Body of pancreas (tissue), 4 donors: ENCODE results near the gene U2AF2. TPM values are rescaled to one million over a fixed set of nuclear protein-coding genes. Genes with fewer than 3 reads are reported as not detected.

ENCODE experiments used
- ATAC-seq: fragments of 150-250 bp; one replicate; pipeline ENCODE4 v1.9.1; 2016
- DNase-seq, 4 donors: peaks; one replicate each; pipeline ENCODE4 v3.0.0-alpha.2; 2019
- H3K27ac ChIP-seq, 4 donors: fragments of 200-600 bp; sonication (generic); 1 replicate in 3 of 4; 2 replicates in 1 of 4; pipeline versions ENCODE4 v1.5.1 to v1.6.1; 2016 to 2019; ENCODE audit warnings: mild to moderate bottlenecking in 1 of 4, mixed read lengths in 1 of 4, moderate library complexity in 1 of 4
- H3K27me3 ChIP-seq, 2 donors: fragments of 200-600 bp; sonication (generic); one replicate each; pipeline ENCODE4 v1.6.0; 2016; ENCODE audit warnings: mild to moderate bottlenecking in 1 of 2
- H3K36me3 ChIP-seq, 2 donors: fragments of 200-600 bp; sonication (generic); replicated peaks in 1 of 2; 2 replicates each; pipeline ENCODE4 v1.5.1; 2016; ENCODE audit warnings: low read depth in 2 of 2; ENCODE audit not compliant: insufficient read depth in 1 of 2
- H3K4me1 ChIP-seq: fragments of 200-600 bp; sonication (generic); one replicate; pipeline ENCODE4 v1.6.0; 2016
- H3K4me3 ChIP-seq, 2 donors: fragments of 200-600 bp; sonication (generic); 1 replicate in 1 of 2; 2 replicates in 1 of 2; pipeline ENCODE4 v1.5.1; 2016 to 2019
- H3K9me3 ChIP-seq, 3 donors: fragments of 200-600 bp; sonication (generic); 1 replicate in 2 of 3; 2 replicates in 1 of 3; pipeline ENCODE4 v1.5.1; 2016
- CTCF ChIP-seq, 7 experiments: fragments of 450-650 bp in 4 of 7; fragments of 200-600 bp in 3 of 7; sonication (generic) in 3 of 7; IDR thresholded peaks; one replicate each; pipeline ENCODE4 v1.5.1; 2016 to 2019; ENCODE audit warnings: antibody characterized with exemption in 7 of 7
- POLR2A ChIP-seq, 3 donors: fragments of 450-650 bp; IDR thresholded peaks; one replicate each; pipeline ENCODE4 v1.6.1; 2016; ENCODE audit warnings: antibody characterized with exemption in 3 of 3, mild to moderate bottlenecking in 2 of 3
- WGBS, 2 donors: methylation state at CpG; one replicate each; pipeline ENCODE4 v1.1.5; 2017; 5-methylcytosine and 5-hydroxymethylcytosine counted together
- intact Hi-C: fragments of 100-400 bp; cut with DNase I; formaldehyde crosslinking; loops from one replicate; pipeline ENCODE4 v1.15.1; 2023
- total RNA-seq, 2 donors: library from RNA; depleted of rRNA; stranded (reverse); fragments of >200 nt; gene quantifications; one replicate each; pipeline ENCODE4 v1.1.0, GENCODE V29; 2016

U2AF2 gene
- total RNA-seq, 2 donors from 2014 or later = 53.4 to 106 TPM

- intact Hi-C loops = loop anchor here (10.0 kb wide), 1 partner anchor 492 kb away; no protein-coding TSS in a partner anchor
- no peak overlapping the region for H3K4me3 ChIP-seq
Measured at GRCh38 chr19:55616395-55616875, 38.4 kb upstream of the U2AF2 start.

DNA sequence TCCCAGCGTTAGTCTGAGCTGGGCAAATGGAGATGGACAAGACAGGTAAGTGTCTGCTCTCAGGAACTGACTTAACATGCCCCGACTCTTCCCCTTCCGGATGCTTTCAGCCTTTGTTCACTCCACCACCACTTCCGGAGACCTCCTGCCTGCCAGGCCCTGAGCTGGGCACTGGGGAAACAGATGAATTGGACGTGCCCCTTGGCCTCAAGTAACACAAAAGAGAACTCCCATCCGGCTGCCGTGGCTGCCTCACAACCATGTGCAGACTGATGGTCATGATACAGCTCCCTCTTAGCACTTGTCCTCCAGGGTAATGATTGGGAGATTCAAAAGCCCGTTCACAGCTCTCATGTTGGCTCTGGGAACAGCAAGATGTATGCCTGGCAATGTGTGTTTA is 37.4 kb upstream of the U2AF2 start:
- H3K4me1 ChIP-seq = peaks cover 2% of the 10 kb centered on the region
- TF ChIP-seq CTCF (IDR thresholded peaks at IDR 0.05) = no peak
- TF ChIP-seq POLR2A (IDR thresholded peaks at IDR 0.05) = no peak
- H3K27me3 ChIP-seq = no peaks in the 10 kb centered on the region
- 84 to 90% methylated on average over 8 of the region's 8 CpGs for WGBS, 2 donors
- no peaks in the 10 kb centered on the region for H3K9me3 ChIP-seq
- intact Hi-C loops = loop anchor here (10.0 kb wide), 1 partner anchor 493 kb away; no protein-coding TSS in a partner anchor
- ATAC-seq (no peak), DNase-seq (no peak)
- H3K4me3 ChIP-seq = no peak overlapping the region
- no peak overlapping the region for H3K27ac ChIP-seq
- H3K36me3 ChIP-seq = peaks cover 0 to 3% of the 10 kb centered on the region in 2 donors

More at GRCh38 chr19:55616395-55616875, 38.4 kb upstream of the U2AF2 start:
- Histone ChIP-seq H3K27me3 (no peaks in the 10 kb centered on the region), H3K36me3 (peaks cover 0 to 3% of the 10 kb centered on the region in 2 donors), H3K27ac (no peak overlapping the region), H3K4me1 (peaks cover 7% of the 10 kb centered on the region), H3K9me3 (no peaks in the 10 kb centered on the region)
- DNase-seq (no peak), ATAC-seq (no peak)
- 96 to 97% methylated on average over 23 to 38 of the region's 38 CpGs for WGBS, 2 donors
- TF ChIP-seq POLR2A (IDR thresholded peaks at IDR 0.05) (no peak), CTCF (IDR thresholded peaks at IDR 0.05) (no peak)

GRCh38 chr19:55618426-55618825 is 36.4 kb upstream of the U2AF2 start:
- DNase-seq (no peak), ATAC-seq (no peak)
- no peaks in the 10 kb centered on the region for H3K9me3 ChIP-seq
- H3K36me3 ChIP-seq = peaks cover 0 to 3% of the 10 kb centered on the region in 2 donors
- H3K27me3 ChIP-seq = no peaks in the 10 kb centered on the region
- H3K4me3 ChIP-seq = no peak overlapping the region
- TF ChIP-seq CTCF (IDR thresholded peaks at IDR 0.05) = no peak
- TF ChIP-seq POLR2A (IDR thresholded peaks at IDR 0.05) = no peak
- WGBS, 2 donors = 81 to 86% methylated on average over 7 of the region's 7 CpGs
- intact Hi-C loops = loop anchor here (10.0 kb wide), 1 partner anchor 494 kb away; no protein-coding TSS in a partner anchor
- peaks cover under 1% of the 10 kb centered on the region for H3K4me1 ChIP-seq
- no peak overlapping the region for H3K27ac ChIP-seq

GRCh38 chr19:55619286-55619685 is 35.5 kb upstream of the U2AF2 start:
- Histone ChIP-seq H3K4me3 (no peak overlapping the region), H3K9me3 (no peaks in the 10 kb centered on the region), H3K4me1 (peaks cover 6% of the 10 kb centered on the region), H3K27ac (no peak overlapping the region), H3K27me3 (no peaks in the 10 kb centered on the region), H3K36me3 (peaks cover 0 to 3% of the 10 kb centered on the region in 2 donors)
- TF ChIP-seq POLR2A (IDR thresholded peaks at IDR 0.05) (no peak), CTCF (IDR thresholded peaks at IDR 0.05) (no peak)
- WGBS, 2 donors = 68 to 80% methylated on average over 3 of the region's 3 CpGs
- ATAC-seq = no peak
- no peak for DNase-seq
- intact Hi-C loops = loop anchor here (10.0 kb wide), 1 partner anchor 494 kb away; no protein-coding TSS in a partner anchor
